Skeletal muscle tissue (tissue), 4 donors: ENCODE measurements around the gene POU2AF3. TPM values are rescaled to one million over a fixed set of nuclear protein-coding genes. Genes with fewer than 3 reads are reported as not detected.

Experiments used
- H3K27ac ChIP-seq: one replicate; pipeline ENCODE4 v1.7.0; 2013; ENCODE audit warnings: mild to moderate bottlenecking, low read depth, low read length, inconsistent platforms
- H3K27me3 ChIP-seq, 3 donors: one replicate each; pipeline ENCODE4 v1.7.0; 2013; ENCODE audit warnings: low read length in 3 of 3; ENCODE audit not compliant: control insufficient read depth in 3 of 3, insufficient read depth in 3 of 3
- H3K36me3 ChIP-seq, 3 donors: one replicate each; pipeline ENCODE4 v1.7.0; 2013; ENCODE audit warnings: low read length in 3 of 3; ENCODE audit not compliant: control insufficient read depth in 3 of 3, insufficient read depth in 3 of 3
- H3K4me1 ChIP-seq, 3 donors: one replicate each; pipeline ENCODE4 v1.7.0; 2013; ENCODE audit warnings: low read length in 3 of 3, mild to moderate bottlenecking in 3 of 3; ENCODE audit not compliant: control insufficient read depth in 3 of 3, insufficient read depth in 3 of 3
- H3K4me3 ChIP-seq, 3 donors: one replicate each; pipeline ENCODE4 v1.7.0; 2013; ENCODE audit warnings: low read length in 3 of 3
- H3K9ac ChIP-seq, 3 donors: one replicate each; pipeline ENCODE4 v1.7.0; 2013; ENCODE audit warnings: low read length in 3 of 3, mild to moderate bottlenecking in 3 of 3, moderate library complexity in 2 of 3, low read depth in 1 of 3
- H3K9me3 ChIP-seq, 3 donors: one replicate each; pipeline ENCODE4 v1.7.0; 2013; ENCODE audit warnings: low read length in 3 of 3; ENCODE audit not compliant: control insufficient read depth in 3 of 3
- total RNA-seq: library from RNA; depleted of rRNA; stranded (reverse); fragments of >200 nt; gene quantifications from one replicate; pipeline ENCODE4 v1.2.3, GENCODE V29; 2014
- donor health status: Osteomylitis.

POU2AF3 gene
- total RNA-seq, 1 donor from 2014 or later = 0.52 TPM

DNA sequence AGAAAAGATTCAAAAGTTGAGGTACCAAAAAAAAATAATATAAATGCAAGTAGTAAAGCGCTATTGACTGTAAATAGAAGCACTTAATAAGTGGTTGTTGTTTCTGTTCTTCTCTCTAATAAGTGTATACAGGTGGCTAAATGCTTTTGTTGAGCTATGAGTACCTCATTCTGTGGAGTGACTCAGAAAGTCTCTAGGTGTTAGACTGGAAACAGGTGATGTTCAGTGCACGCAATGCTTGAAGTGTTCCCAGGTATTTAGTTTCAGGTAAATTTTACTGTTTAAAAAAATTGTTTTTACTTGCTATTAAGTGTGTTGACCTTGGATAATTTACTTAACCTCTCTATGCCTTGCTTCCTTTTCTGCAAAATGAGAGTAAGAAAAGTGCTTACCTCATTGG lies 24.2 kb downstream of the POU2AF3 start:
- peaks cover 8 to 10% (median 9%) of the 10 kb centered on the region in 3 donors for H3K4me1 ChIP-seq
- H3K4me3 ChIP-seq = no peak overlapping the region
- no peak overlapping the region for H3K27ac ChIP-seq
- no peaks in the 10 kb centered on the region for H3K36me3 ChIP-seq
- no peaks in the 10 kb centered on the region for H3K27me3 ChIP-seq
- no peaks in the 10 kb centered on the region for H3K9me3 ChIP-seq
- H3K9ac ChIP-seq = no peak overlapping the region

DNA sequence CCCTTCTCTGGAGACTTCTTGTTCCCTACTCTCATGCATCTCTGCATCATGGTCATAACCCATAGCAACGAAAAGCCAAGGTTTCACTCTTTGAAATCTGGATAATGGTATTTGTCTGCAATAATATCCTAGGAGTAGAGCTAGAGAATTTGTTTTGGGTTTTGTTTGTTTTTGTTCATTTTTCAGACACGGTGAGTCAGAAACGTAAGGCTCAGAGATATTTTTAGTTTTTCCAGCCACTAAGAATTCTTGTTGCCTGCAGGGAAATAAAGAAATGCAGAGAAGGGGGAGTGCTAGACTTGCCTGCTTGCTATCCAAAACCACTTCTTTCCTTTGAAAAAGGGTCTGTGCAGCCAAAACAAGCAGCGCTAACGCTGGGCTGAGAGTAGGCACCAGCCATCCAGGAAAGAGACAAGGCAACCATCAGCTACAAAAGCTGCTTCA lies 26.0 kb downstream of the POU2AF3 start:
- Histone ChIP-seq H3K36me3 (no peaks in the 10 kb centered on the region), H3K27ac (peak overlapping the region; percentile 48), H3K4me3 (no peak overlapping the region), H3K27me3 (no peaks in the 10 kb centered on the region), H3K4me1 (peaks cover 20 to 22% (median 21%) of the 10 kb centered on the region in 3 donors), H3K9ac (no peak overlapping the region), H3K9me3 (no peaks in the 10 kb centered on the region)

DNA sequence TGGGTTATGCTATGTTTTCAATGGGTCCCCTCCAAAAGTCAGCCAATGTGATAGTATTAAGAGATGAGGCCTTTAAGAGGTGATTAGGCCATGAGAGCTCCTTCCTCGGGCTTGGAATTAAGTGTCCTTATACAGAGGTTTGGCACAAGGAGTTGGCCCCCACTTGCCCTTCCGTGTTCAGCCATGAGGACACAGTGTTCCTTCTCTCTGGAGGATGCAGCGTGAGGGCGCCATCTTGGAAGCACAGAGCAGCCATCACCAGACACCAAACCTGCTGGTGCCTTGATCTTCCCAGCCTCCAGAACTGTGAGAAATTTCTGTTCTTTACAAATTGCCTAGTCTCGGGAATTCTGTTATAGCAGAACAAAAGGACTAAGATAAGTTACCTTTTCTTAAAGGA lies 26.9 kb downstream of the POU2AF3 start:
- Histone ChIP-seq H3K4me1 (peaks cover 20 to 32% (median 24%) of the 10 kb centered on the region in 3 donors), H3K27ac (no peak overlapping the region), H3K9me3 (no peaks in the 10 kb centered on the region), H3K4me3 (no peak overlapping the region), H3K36me3 (no peaks in the 10 kb centered on the region), H3K27me3 (no peaks in the 10 kb centered on the region), H3K9ac (no peak overlapping the region)

DNA sequence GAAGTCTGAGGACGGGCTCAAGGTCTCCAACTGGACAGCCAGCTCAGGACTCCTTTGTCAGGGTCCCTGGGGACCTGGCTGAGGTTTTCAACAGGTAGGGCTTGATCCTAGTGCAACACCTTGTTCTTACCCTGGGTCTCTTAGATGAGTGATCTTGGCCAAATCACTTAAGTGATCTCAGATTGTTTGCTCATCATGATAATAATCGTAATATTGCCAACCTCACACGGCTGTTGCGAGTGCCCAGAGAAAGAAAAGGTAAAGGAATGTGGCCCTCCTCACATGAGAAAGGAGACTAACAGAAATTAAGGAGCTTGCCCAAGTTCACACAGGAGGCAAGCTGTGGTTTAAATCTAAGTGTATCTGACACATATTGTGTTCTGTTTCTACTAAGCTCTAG lies 28.5 kb downstream of the POU2AF3 start:
- Histone ChIP-seq H3K9me3 (no peaks in the 10 kb centered on the region), H3K27ac (no peak overlapping the region), H3K9ac (no peak overlapping the region), H3K27me3 (no peaks in the 10 kb centered on the region), H3K36me3 (no peaks in the 10 kb centered on the region), H3K4me1 (peaks cover 26 to 44% (median 29%) of the 10 kb centered on the region in 3 donors), H3K4me3 (no peak overlapping the region)

DNA sequence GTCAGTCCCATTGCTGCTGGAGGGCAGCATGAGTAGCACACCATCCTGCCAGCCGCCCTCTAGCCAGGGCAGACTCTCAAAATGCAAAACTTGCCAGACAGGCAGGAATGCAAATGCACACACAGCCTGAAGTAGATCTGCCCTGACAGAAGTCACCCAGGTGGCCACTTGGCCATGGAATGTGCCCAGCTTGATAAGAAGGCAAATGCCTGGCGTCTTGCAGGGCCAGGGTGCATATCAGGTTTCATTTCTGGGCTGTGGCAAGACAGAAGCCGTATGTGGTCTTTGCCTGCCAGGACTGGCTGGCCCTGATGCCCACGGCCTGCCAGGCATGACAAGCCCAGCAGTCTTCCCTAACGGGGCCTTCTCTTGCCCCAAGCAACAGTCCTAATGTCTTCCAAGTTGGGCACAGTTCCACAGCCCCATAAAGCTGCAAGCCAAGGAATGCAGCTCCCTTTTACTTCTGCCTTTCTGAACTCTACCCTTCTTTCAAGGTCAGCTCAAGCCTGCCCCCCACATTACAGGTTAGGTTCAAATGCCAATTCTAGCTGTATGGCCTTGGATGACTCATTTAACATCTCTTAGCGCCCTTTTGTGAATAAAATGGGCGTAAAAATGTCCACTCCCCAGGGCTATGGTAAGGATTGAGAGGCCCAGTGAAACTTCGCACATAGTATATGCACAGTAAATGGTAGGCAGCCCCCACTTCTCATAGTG lies 29.7 kb downstream of the POU2AF3 start:
- Histone ChIP-seq H3K27me3 (no peaks in the 10 kb centered on the region), H3K4me1 (peaks cover 28 to 48% (median 29%) of the 10 kb centered on the region in 3 donors), H3K9ac (no peak overlapping the region), H3K4me3 (no peak overlapping the region), H3K9me3 (no peaks in the 10 kb centered on the region), H3K36me3 (no peaks in the 10 kb centered on the region), H3K27ac (no peak overlapping the region)

DNA sequence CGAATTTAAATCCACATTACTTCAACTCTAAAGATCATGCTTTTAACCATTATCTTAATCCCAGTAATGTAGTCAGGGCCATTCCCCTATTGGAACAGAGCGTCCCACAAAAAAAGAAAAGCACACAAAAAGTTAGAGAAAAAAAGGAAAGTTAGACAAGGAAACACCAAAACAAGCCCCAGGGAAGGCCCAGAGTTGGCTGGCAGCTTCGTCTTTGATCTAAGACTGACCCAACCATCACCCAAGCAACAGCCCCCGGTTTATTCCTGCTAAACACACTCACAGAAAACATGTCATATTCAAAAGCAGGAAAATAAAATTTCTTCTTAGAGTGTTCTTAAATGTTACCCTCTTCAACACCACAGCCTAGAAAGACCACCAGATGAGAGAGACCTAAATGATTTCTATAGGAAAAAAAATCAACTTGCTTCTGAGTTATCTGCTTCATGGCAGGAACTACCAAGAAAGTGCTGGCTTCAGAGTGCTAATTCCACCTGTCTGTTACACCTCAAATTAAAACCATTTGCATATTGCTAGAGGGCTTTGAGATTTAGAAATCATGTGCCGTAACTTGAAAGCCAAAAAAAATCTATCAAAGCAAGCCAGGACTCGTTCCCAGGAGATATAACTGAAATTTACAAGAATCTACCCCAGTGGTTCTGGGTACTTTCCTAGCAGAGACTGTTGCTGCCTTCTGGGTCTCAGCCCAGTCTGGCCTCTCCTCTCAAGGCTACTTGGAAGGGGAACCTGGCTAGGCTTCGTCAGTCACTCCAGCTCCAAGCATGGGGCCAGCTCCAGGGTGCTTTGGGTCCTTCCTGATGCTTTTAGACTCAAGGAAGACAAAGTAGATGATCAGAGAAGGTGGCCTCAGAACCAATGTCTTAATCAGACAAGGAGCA lies 31.2 kb downstream of the POU2AF3 start:
- no peak overlapping the region for H3K4me3 ChIP-seq
- peak overlapping the region; percentile 25 for H3K27ac ChIP-seq
- no peaks in the 10 kb centered on the region for H3K36me3 ChIP-seq
- H3K9me3 ChIP-seq = no peaks in the 10 kb centered on the region
- no peak overlapping the region for H3K9ac ChIP-seq
- peaks cover 28 to 45% (median 29%) of the 10 kb centered on the region in 3 donors for H3K4me1 ChIP-seq
- no peaks in the 10 kb centered on the region for H3K27me3 ChIP-seq

DNA sequence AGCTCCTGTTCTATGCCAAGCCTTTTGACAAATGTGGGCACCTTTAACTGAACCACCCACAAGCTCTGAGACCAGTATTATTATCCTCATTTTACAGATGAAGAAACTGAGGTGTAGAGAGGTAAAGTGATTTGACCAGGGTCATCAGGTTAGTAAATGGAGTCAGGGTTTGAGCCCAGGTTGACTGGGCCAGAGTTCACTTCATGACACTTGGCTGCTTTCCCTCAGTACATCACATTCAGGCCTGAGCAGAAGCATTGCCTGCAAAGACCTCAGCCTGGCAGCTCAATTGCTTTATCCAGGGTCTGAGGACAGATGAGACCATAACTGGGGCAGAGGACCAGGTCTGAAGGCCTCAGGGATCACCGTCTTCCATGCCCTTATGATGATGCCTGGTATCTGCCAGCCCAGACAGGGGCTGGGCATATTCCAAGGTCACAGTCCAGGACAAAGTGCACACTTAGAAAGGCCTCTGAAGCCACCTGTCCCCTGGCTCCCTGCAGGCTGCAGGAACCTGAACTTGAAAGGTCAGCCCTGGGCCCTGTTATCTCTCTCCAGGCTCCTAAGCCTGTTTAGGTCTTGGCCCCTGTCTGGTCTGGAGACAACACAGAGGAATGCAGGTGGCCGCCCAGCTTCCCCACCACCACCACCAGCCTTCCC lies 32.0 kb downstream of the POU2AF3 start:
- Histone ChIP-seq H3K9me3 (no peaks in the 10 kb centered on the region), H3K27ac (peak overlapping the region; percentile 1), H3K36me3 (no peaks in the 10 kb centered on the region), H3K9ac (no peak overlapping the region), H3K4me1 (peaks cover 28 to 45% (median 29%) of the 10 kb centered on the region in 3 donors), H3K4me3 (no peak overlapping the region), H3K27me3 (no peaks in the 10 kb centered on the region)

DNA sequence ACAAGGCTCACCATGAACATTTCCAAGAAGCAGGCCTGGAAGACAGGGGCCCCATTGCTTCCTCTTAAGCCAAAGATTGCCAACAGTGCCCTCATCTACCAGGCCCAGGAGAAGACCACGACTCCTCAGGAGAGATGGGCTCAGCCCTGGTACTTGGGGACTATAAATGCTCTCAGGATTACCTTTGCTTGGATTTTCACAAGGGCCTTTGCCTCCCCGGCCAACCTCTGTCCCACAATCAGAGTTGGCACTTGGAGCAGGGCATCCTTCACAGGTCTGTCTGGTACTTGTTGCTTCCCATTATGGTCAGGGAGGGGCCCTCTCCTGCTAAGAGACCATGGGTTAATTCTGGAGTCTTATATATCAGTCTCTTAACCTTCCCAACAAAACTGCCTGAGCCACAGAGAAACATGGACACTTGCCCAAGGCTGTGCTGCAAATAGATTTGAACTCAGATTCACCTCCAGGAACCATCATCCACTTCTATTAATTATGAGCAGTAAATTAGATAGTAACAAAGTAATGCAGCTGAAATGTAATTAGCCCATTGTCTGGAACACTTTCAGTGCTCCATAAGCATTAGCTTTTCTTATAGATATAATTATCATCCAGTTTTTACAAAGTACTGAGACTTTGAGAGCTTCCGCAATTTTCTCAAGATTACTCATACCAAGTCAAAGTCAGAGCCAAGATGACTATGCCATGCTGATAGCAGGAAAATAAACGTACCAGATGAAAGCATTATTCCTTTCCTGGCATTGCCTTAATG lies 33.5 kb downstream of the POU2AF3 start:
- Histone ChIP-seq H3K27me3 (no peaks in the 10 kb centered on the region), H3K9me3 (no peaks in the 10 kb centered on the region), H3K4me3 (no peak overlapping the region), H3K27ac (no peak overlapping the region), H3K9ac (no peak overlapping the region), H3K4me1 (peaks cover 25 to 45% (median 28%) of the 10 kb centered on the region in 3 donors), H3K36me3 (no peaks in the 10 kb centered on the region)
